WTC11 (cell line): ENCODE measurements around the gene TPGS2. TPM values are rescaled to one million over a fixed set of nuclear protein-coding genes. Genes with fewer than 3 reads are reported as not detected.

ENCODE experiments used
- ATAC-seq: fragments of 200-7000 bp; cut with Tn5 transposase; 2 replicates; pipeline ENCODE4 v1.10.0; 2021; ENCODE audit warnings: mild to moderate bottlenecking, moderate library complexity
- CTCF ChIA-PET: fragments of 300-600 bp; sonication (Branson Sonifier 250); formaldehyde crosslinking; loops from one replicate; lab custom pipeline; 2021; ENCODE audit warnings: antibody characterized with exemption; lab: Charles Lee
- POLR2A ChIA-PET: fragments of 350-600 bp; sonication (Branson Sonifier 250); formaldehyde crosslinking; loops from one replicate; lab custom pipeline; 2021; ENCODE audit warnings: antibody characterized with exemption; lab: Charles Lee
- DNase-seq: peaks from one replicate; pipeline ENCODE4 v3.0.0; 2021; ENCODE audit warnings: low spot score
- H3K27ac Mint-ChIP-seq: 2 replicates; pipeline ENCODE4 v1.8.0; 2021; ENCODE audit warnings: mixed read lengths
- H3K27me3 Mint-ChIP-seq: 2 replicates; pipeline ENCODE4 v1.8.0; 2021; ENCODE audit warnings: low read depth, mild to moderate bottlenecking, moderate library complexity, mixed read lengths
- H3K36me3 Mint-ChIP-seq: 2 replicates; pipeline ENCODE4 v1.8.0; 2021; ENCODE audit warnings: mixed read lengths
- H3K4me1 Mint-ChIP-seq: 2 replicates; pipeline ENCODE4 v1.8.0; 2022; ENCODE audit warnings: mixed read lengths
- H3K4me3 Mint-ChIP-seq: 2 replicates; pipeline ENCODE4 v1.8.0; 2021; ENCODE audit warnings: mild to moderate bottlenecking, moderate library complexity, mixed read lengths
- H3K9me3 Mint-ChIP-seq: 2 replicates; pipeline ENCODE4 v1.8.0; 2021; ENCODE audit warnings: mixed read lengths
- ELF4 ChIP-seq: sonication (generic); formaldehyde crosslinking; IDR thresholded peaks from 2 replicates; pipeline ENCODE4 v1.8.1; 2022; ENCODE audit warnings: low read depth, mild to moderate bottlenecking, moderate library complexity, missing genetic modification reagents
- FOXJ3 ChIP-seq: sonication (generic); formaldehyde crosslinking; IDR thresholded peaks from 2 replicates; pipeline ENCODE4 v1.9.0; 2021; ENCODE audit warnings: missing genetic modification reagents, mild to moderate bottlenecking, borderline replicate concordance
- FOXK1 ChIP-seq: sonication (generic); formaldehyde crosslinking; IDR thresholded peaks from 2 replicates; pipeline ENCODE4 v1.8.0; 2022; ENCODE audit warnings: mild to moderate bottlenecking, moderate library complexity, missing genetic modification reagents
- GTF2I ChIP-seq: fragments of 250-450 bp; sonication (Bioruptor Pico); conservative IDR thresholded peaks from 2 replicates; pipeline ENCODE4 v1.4.0; 2021; ENCODE audit warnings: mild to moderate bottlenecking
- HMGA2 ChIP-seq: fragments of 250-450 bp; sonication (Bioruptor Pico); IDR thresholded peaks from 2 replicates; pipeline ENCODE4 v1.4.0; 2021; ENCODE audit warnings: mild to moderate bottlenecking, moderate library complexity
- KAT7 ChIP-seq: sonication (generic); formaldehyde crosslinking; IDR thresholded peaks from 2 replicates; pipeline ENCODE4 v1.8.1; 2023; ENCODE audit warnings: missing genetic modification reagents, mild to moderate bottlenecking, borderline replicate concordance
- MAX ChIP-seq: sonication (generic); formaldehyde crosslinking; IDR thresholded peaks from 2 replicates; pipeline ENCODE4 v1.8.0; 2022; ENCODE audit warnings: mild to moderate bottlenecking, missing genetic modification reagents
- NFE2L1 ChIP-seq: sonication (generic); formaldehyde crosslinking; IDR thresholded peaks from 2 replicates; pipeline ENCODE4 v1.8.1; 2023; ENCODE audit warnings: missing genetic modification reagents
- NR2C2 ChIP-seq: sonication (generic); formaldehyde crosslinking; IDR thresholded peaks from 2 replicates; pipeline ENCODE4 v1.8.0; 2022; ENCODE audit warnings: mild to moderate bottlenecking, missing genetic modification reagents
- RORB ChIP-seq: fragments of 250-450 bp; sonication (Bioruptor Pico); IDR thresholded peaks from 2 replicates; pipeline ENCODE4 v1.9.0; 2021; ENCODE audit warnings: mild to moderate bottlenecking
- TEAD4 ChIP-seq: sonication (generic); formaldehyde crosslinking; IDR thresholded peaks from 2 replicates; pipeline ENCODE4 v1.8.0; 2022; ENCODE audit warnings: mild to moderate bottlenecking, missing genetic modification reagents
- ZNF121 ChIP-seq: sonication (generic); formaldehyde crosslinking; IDR thresholded peaks from 2 replicates; pipeline ENCODE4 v1.8.0; 2023; ENCODE audit warnings: missing genetic modification reagents
- ZNF263 ChIP-seq: sonication (generic); formaldehyde crosslinking; IDR thresholded peaks from 2 replicates; pipeline ENCODE4 v1.8.1; 2022; ENCODE audit warnings: low read depth, mild to moderate bottlenecking, moderate library complexity, missing genetic modification reagents
- ZNF425 ChIP-seq: fragments of 250-450 bp; sonication (Bioruptor Pico); conservative IDR thresholded peaks from 2 replicates; pipeline ENCODE4 v1.9.0; 2021; ENCODE audit warnings: mild to moderate bottlenecking
- total RNA-seq: library from RNA; stranded (reverse); gene quantifications from 3 replicates; pipeline ENCODE4 v1.2.3, GENCODE V29; 2021
- TF ChIP-seq, protein P1 (sequence below): fragments of 250-450 bp; sonication (Bioruptor Pico); IDR thresholded peaks from 2 replicates; pipeline ENCODE4 v1.9.0; 2021; ENCODE audit warnings: mild to moderate bottlenecking
- TF ChIP-seq, protein P2 (sequence below): fragments of 250-450 bp; sonication (Bioruptor Pico); IDR thresholded peaks from 2 replicates; pipeline ENCODE4 v2.1.2; 2022; ENCODE audit warnings: mild to moderate bottlenecking, moderate library complexity
- TF ChIP-seq, protein P3 (sequence below): fragments of 200-600 bp; IDR thresholded peaks from 2 replicates; pipeline ENCODE4 v1.8.0; 2022; ENCODE audit warnings: antibody characterized with exemption
- TF ChIP-seq, protein P4 (sequence below): sonication (generic); formaldehyde crosslinking; IDR thresholded peaks from 2 replicates; pipeline ENCODE4 v1.8.1; 2023; ENCODE audit warnings: mild to moderate bottlenecking, missing genetic modification reagents
- TF ChIP-seq, protein P5 (sequence below): sonication (generic); formaldehyde crosslinking; IDR thresholded peaks from 2 replicates; pipeline ENCODE4 v1.8.0; 2022; ENCODE audit warnings: mild to moderate bottlenecking, missing genetic modification reagents

Gene TPGS2
- total RNA-seq, 1 experiment from 2014 or later: 96.9 TPM

DNA sequence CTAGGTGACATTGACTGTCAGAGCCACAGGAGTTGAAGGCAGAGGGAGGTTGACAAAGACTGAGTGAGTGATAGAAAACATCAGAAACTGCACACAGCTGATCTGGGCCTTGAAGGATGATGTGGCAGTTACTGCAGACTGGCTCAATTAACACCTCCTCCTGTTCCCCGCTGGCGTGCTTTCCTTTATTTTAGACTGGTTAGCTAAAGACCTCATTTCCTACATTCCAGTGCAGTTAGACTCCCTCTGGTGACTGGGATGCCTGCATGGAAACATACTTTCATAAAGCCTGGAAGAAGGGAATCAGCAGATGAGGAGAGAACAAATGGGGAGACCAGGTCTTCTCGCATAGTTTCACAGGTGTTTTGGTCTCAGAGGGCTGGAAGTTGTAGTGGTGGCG, 7.1 kb downstream of the TPGS2 start (continued):
- no peak for TF ChIP-seq ZNF425 (CRISPR knock-in tag)
- no peak for TF ChIP-seq FOXK1 (CRISPR knock-in tag)
- TF ChIP-seq, protein P1, sequence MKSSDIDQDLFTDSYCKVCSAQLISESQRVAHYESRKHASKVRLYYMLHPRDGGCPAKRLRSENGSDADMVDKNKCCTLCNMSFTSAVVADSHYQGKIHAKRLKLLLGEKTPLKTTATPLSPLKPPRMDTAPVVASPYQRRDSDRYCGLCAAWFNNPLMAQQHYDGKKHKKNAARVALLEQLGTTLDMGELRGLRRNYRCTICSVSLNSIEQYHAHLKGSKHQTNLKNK (CRISPR knock-in tag): no peak
- TF ChIP-seq, protein P2, sequence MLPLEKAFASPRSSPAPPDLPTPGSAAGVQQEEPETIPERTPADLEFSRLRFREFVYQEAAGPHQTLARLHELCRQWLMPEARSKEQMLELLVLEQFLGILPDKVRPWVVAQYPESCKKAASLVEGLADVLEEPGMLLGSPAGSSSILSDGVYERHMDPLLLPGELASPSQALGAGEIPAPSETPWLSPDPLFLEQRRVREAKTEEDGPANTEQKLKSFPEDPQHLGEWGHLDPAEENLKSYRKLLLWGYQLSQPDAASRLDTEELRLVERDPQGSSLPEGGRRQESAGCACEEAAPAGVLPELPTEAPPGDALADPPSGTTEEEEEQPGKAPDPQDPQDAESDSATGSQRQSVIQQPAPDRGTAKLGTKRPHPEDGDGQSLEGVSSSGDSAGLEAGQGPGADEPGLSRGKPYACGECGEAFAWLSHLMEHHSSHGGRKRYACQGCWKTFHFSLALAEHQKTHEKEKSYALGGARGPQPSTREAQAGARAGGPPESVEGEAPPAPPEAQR: no peak
- TF ChIP-seq HMGA2 (CRISPR knock-in tag): no peak
- no peak for TF ChIP-seq NR2C2 (CRISPR knock-in tag)
- TF ChIP-seq, protein P3, sequence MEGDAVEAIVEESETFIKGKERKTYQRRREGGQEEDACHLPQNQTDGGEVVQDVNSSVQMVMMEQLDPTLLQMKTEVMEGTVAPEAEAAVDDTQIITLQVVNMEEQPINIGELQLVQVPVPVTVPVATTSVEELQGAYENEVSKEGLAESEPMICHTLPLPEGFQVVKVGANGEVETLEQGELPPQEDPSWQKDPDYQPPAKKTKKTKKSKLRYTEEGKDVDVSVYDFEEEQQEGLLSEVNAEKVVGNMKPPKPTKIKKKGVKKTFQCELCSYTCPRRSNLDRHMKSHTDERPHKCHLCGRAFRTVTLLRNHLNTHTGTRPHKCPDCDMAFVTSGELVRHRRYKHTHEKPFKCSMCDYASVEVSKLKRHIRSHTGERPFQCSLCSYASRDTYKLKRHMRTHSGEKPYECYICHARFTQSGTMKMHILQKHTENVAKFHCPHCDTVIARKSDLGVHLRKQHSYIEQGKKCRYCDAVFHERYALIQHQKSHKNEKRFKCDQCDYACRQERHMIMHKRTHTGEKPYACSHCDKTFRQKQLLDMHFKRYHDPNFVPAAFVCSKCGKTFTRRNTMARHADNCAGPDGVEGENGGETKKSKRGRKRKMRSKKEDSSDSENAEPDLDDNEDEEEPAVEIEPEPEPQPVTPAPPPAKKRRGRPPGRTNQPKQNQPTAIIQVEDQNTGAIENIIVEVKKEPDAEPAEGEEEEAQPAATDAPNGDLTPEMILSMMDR: no peak

- H3K4me3 Mint-ChIP-seq: no peak overlapping the region
Observed at GRCh38 chr18:36819621-36820020, 9.2 kb downstream of the TPGS2 start.

DNA sequence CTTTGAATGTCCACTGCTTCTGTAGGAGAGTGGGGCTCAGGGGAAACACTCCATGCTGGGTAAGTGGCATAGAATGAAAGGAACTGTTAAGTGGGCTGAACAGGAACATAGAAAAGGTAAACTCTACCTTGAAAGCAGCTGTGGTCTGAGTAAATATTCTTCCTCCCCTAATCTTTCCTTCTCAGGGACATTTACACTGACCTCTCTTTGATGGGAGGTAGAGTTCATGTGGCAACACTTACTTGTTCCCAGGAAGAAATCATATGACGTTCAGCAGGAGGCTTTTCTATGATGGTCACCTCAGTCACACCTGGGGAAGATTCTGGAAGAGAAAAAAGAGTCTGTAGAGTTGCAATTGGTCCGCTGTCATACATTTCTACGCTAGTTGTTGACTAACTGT, 10.2 kb downstream of the TPGS2 start:
- Mint-ChIP-seq H3K4me1 (no peaks in the 10 kb centered on the region), H3K36me3 (peaks cover 37% of the 10 kb centered on the region), H3K9me3 (no peaks in the 10 kb centered on the region), H3K27me3 (no peaks in the 10 kb centered on the region), H3K4me3 (no peak overlapping the region), H3K27ac (no peak overlapping the region)
- POLR2A ChIA-PET: no interaction called here
- ATAC-seq: no peak
- no peak for TF ChIP-seq FOXJ3 (CRISPR knock-in tag)
- no peak for TF ChIP-seq GTF2I (CRISPR knock-in tag)
- no peak for TF ChIP-seq MAX (CRISPR knock-in tag)
- TF ChIP-seq, protein P4, sequence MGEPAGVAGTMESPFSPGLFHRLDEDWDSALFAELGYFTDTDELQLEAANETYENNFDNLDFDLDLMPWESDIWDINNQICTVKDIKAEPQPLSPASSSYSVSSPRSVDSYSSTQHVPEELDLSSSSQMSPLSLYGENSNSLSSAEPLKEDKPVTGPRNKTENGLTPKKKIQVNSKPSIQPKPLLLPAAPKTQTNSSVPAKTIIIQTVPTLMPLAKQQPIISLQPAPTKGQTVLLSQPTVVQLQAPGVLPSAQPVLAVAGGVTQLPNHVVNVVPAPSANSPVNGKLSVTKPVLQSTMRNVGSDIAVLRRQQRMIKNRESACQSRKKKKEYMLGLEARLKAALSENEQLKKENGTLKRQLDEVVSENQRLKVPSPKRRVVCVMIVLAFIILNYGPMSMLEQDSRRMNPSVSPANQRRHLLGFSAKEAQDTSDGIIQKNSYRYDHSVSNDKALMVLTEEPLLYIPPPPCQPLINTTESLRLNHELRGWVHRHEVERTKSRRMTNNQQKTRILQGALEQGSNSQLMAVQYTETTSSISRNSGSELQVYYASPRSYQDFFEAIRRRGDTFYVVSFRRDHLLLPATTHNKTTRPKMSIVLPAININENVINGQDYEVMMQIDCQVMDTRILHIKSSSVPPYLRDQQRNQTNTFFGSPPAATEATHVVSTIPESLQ (CRISPR knock-in tag): no peak
- no peak for TF ChIP-seq FOXK1 (CRISPR knock-in tag)
- TF ChIP-seq ELF4 (CRISPR knock-in tag): no peak
- no peak for TF ChIP-seq NR2C2 (CRISPR knock-in tag)
- no peak for TF ChIP-seq KAT7 (CRISPR knock-in tag)
- TF ChIP-seq ZNF121: no peak
- DNase-seq: no peak
- CTCF ChIA-PET: no interaction called here

More at GRCh38 chr18:36819621-36820020, 9.2 kb downstream of the TPGS2 start:
- H3K9me3 Mint-ChIP-seq: no peaks in the 10 kb centered on the region
- H3K27ac Mint-ChIP-seq: no peak overlapping the region
- CTCF ChIA-PET: no interaction called here
- ATAC-seq (no peak), DNase-seq (no peak)
- no peaks in the 10 kb centered on the region for H3K27me3 Mint-ChIP-seq
- TF ChIP-seq, protein P5, sequence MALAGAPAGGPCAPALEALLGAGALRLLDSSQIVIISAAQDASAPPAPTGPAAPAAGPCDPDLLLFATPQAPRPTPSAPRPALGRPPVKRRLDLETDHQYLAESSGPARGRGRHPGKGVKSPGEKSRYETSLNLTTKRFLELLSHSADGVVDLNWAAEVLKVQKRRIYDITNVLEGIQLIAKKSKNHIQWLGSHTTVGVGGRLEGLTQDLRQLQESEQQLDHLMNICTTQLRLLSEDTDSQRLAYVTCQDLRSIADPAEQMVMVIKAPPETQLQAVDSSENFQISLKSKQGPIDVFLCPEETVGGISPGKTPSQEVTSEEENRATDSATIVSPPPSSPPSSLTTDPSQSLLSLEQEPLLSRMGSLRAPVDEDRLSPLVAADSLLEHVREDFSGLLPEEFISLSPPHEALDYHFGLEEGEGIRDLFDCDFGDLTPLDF (CRISPR knock-in tag): no peak
- TF ChIP-seq TEAD4 (CRISPR knock-in tag) (no peak), RORB (CRISPR knock-in tag) (no peak), ZNF121 (no peak), ZNF263 (CRISPR knock-in tag) (no peak), NFE2L1 (CRISPR knock-in tag) (no peak)
- TF ChIP-seq, protein P1 (CRISPR knock-in tag): no peak
- POLR2A ChIA-PET: no interaction called here
- H3K36me3 Mint-ChIP-seq: peaks cover 40% of the 10 kb centered on the region
- H3K4me1 Mint-ChIP-seq: no peaks in the 10 kb centered on the region
